ENCODE measurements around the gene CCDC77.

DNA sequence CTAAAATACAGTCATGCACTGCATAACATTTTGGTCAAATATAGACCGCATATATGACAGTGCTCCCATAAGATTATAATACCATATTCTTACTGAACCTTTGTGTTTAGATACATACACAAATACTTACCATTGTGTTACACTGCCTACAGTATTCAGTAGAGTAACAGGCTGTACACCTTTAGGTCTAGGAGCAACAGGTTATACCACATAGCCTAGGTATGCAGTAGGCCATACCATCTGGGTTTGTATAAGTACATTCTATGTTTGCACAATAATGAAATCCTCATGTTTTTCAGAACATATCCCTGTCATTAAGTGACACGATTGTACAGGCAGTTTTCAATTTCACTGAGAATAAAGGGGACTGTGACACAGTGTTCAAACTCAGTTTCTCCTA, 34.6 kb upstream of the CCDC77 start:
- TF ChIP-seq, protein P1, sequence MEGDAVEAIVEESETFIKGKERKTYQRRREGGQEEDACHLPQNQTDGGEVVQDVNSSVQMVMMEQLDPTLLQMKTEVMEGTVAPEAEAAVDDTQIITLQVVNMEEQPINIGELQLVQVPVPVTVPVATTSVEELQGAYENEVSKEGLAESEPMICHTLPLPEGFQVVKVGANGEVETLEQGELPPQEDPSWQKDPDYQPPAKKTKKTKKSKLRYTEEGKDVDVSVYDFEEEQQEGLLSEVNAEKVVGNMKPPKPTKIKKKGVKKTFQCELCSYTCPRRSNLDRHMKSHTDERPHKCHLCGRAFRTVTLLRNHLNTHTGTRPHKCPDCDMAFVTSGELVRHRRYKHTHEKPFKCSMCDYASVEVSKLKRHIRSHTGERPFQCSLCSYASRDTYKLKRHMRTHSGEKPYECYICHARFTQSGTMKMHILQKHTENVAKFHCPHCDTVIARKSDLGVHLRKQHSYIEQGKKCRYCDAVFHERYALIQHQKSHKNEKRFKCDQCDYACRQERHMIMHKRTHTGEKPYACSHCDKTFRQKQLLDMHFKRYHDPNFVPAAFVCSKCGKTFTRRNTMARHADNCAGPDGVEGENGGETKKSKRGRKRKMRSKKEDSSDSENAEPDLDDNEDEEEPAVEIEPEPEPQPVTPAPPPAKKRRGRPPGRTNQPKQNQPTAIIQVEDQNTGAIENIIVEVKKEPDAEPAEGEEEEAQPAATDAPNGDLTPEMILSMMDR (IDR thresholded peaks at IDR 0.05): no peak
- no peak for TF ChIP-seq POLR2A (IDR thresholded peaks at IDR 0.05)

All from thyroid gland (tissue), 4 donors.